Panc1 (cell line): ENCODE data around the gene LMO1.

Experiments
- CTCF ChIP-seq: fragments of 450-650 bp; IDR thresholded peaks from 2 replicates; pipeline ENCODE4 v1.5.1; 2017; ENCODE audit warnings: mild to moderate bottlenecking
- TF ChIP-seq, protein P1 (sequence below), 2 experiments: IDR thresholded peaks; 2 replicates each; pipeline ENCODE4 v1.6.1; 2011 to 2012; ENCODE audit warnings: low read depth in 2 of 2, control low read depth in 1 of 2, low read length in 1 of 2, mild to moderate bottlenecking in 1 of 2, moderate library complexity in 1 of 2; ENCODE audit not compliant: insufficient read depth in 1 of 2

GRCh38 chr11:8292351-8292750 lies 28.7 kb upstream of the LMO1 start:
- TF ChIP-seq CTCF, result no peak
- TF ChIP-seq, protein P1, sequence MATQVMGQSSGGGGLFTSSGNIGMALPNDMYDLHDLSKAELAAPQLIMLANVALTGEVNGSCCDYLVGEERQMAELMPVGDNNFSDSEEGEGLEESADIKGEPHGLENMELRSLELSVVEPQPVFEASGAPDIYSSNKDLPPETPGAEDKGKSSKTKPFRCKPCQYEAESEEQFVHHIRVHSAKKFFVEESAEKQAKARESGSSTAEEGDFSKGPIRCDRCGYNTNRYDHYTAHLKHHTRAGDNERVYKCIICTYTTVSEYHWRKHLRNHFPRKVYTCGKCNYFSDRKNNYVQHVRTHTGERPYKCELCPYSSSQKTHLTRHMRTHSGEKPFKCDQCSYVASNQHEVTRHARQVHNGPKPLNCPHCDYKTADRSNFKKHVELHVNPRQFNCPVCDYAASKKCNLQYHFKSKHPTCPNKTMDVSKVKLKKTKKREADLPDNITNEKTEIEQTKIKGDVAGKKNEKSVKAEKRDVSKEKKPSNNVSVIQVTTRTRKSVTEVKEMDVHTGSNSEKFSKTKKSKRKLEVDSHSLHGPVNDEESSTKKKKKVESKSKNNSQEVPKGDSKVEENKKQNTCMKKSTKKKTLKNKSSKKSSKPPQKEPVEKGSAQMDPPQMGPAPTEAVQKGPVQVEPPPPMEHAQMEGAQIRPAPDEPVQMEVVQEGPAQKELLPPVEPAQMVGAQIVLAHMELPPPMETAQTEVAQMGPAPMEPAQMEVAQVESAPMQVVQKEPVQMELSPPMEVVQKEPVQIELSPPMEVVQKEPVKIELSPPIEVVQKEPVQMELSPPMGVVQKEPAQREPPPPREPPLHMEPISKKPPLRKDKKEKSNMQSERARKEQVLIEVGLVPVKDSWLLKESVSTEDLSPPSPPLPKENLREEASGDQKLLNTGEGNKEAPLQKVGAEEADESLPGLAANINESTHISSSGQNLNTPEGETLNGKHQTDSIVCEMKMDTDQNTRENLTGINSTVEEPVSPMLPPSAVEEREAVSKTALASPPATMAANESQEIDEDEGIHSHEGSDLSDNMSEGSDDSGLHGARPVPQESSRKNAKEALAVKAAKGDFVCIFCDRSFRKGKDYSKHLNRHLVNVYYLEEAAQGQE (IDR thresholded peaks at IDR 0.05; ENCODE audit: insufficient read depth in 1 of 2, low read depth in 2 of 2, low read length in 1 of 2), result no peak
